Astrocyte of the spinal cord (primary cell): ENCODE measurements around the gene BANK1.

ENCODE experiments used
- DNase-seq: peaks from one replicate; pipeline ENCODE4 v3.0.0; 2011; ENCODE audit warnings: low read depth, low spot score
- H3K4me3 ChIP-seq: 2 replicates; pipeline ENCODE4 v1.5.1; 2011; ENCODE audit warnings: low read depth, mild to moderate bottlenecking, low read length, moderate library complexity
- in situ Hi-C: cut with HindIII; loops from 2 replicates; pipeline ENCODE4 v1.10.0; 2017; ENCODE audit warnings: low sequenced_read_pairs
- TF ChIP-seq, protein P1 (sequence below): IDR thresholded peaks from 2 replicates; pipeline ENCODE4 v1.5.1; 2012; ENCODE audit warnings: low read depth, mild to moderate bottlenecking, low read length, inconsistent platforms

The BANK1 gene

DNA sequence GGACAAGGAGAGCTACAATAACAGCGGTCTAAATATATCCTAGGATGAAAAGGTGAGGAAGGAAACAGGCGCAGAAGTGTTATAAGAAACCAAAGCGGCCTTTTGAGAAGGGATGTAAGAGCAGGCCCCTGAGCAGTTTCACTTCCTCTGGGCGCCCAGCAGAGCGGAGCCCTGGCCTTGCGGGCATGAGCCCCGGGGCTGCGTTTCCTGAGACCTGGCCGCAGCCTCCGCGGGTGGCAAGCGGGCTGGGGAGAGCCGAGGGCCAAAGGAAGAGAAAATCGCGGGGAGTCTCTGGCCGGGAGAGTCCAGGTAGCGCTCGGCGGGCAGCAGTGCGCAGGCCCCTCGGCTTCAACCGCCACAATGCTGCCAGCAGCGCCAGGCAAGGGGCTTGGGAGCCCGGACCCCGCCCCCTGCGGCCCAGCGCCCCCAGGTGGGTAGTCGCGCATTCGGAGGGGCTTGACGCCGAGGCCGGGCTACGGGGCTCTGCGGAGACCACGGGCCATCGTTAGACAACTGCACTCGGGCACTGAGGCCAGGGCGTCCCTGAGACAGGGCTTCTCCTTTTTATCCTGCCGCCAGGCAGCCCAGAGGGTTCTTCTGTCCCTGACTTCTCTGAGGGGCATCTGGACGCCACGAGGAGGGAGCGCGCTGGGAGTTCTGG is at the start of gene BANK1:
BANK1 (plus strand) TSS at position 210 of the 661 bp plus-strand sequence; CDS start at position 361, 151 bp downstream.
- TF ChIP-seq, protein P1, sequence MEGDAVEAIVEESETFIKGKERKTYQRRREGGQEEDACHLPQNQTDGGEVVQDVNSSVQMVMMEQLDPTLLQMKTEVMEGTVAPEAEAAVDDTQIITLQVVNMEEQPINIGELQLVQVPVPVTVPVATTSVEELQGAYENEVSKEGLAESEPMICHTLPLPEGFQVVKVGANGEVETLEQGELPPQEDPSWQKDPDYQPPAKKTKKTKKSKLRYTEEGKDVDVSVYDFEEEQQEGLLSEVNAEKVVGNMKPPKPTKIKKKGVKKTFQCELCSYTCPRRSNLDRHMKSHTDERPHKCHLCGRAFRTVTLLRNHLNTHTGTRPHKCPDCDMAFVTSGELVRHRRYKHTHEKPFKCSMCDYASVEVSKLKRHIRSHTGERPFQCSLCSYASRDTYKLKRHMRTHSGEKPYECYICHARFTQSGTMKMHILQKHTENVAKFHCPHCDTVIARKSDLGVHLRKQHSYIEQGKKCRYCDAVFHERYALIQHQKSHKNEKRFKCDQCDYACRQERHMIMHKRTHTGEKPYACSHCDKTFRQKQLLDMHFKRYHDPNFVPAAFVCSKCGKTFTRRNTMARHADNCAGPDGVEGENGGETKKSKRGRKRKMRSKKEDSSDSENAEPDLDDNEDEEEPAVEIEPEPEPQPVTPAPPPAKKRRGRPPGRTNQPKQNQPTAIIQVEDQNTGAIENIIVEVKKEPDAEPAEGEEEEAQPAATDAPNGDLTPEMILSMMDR: peak; percentile 21
- peak; percentile 27 for DNase-seq
- in situ Hi-C loops: no loop called here
- H3K4me3 ChIP-seq: peak within 1 kb of the TSS; percentile 44

DNA sequence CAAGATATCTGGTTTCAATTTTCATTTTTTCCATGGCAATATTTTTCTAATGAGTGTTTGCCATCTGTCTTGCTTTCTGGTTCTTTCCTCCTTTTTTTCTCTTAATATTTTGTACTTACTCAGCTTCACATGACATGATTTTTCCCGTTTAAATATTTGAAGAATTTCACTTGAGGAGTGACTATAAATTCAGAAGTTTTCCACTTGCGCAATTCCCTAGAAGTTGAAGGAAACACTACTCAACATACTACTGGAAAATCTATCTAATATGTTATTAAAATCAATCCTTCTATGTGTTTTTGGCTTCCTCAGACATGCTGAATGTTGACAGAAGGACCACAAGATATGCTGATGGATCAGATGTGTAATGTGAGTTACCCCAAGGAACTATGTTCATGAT is 36.8 kb upstream of the BANK1 start:
- DNase-seq: no peak
- H3K4me3 ChIP-seq: no peak overlapping the region
- in situ Hi-C loops: no loop called here
- TF ChIP-seq, protein P1: no peak

DNA sequence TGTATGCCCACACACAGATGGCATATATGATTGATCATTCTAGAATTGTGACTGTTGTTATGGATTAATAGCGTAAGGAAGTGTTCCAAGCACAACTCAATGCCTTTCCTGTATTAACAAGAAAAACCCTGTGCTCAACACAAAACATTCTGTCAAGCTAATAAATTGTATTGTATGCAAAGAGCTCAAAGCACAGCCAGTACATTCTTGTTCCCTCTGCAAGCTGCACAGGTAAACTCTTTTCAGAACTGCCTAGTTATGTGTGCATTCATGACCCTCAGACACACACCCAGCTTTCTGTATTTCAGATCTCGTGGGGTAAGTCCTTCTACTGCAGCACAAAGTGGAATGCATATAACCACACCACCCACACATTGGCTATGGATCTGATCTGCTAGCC is 34.3 kb upstream of the BANK1 start:
- no peak for DNase-seq
- no peak overlapping the region for H3K4me3 ChIP-seq
- TF ChIP-seq, protein P1: no peak
- in situ Hi-C loops: no loop called here

DNA sequence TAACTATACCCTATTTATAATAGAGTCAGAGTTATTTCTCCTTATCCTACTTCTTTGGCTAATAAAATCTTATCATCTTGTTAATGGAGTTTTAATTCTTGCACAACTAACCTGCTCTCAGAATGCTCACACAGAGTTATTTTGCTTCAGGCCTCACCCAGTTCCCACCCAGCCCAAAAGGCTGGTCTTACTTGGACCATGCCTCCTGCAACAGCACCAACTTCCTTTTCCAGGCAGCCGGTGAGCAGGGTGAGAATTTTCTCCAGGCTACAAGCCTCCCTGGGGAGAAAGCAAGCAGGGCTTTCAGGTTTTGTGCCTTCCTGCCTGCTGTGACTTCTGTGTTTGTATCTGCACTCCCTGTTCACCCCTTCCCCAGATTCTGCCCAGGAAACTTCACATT is 29.1 kb upstream of the BANK1 start:
- no peak overlapping the region for H3K4me3 ChIP-seq
- TF ChIP-seq, protein P1: no peak
- DNase-seq: no peak
- in situ Hi-C loops: no loop called here

GRCh38 chr4:101762025-101762424 is 28.5 kb upstream of the BANK1 start:
- in situ Hi-C loops: no loop called here
- TF ChIP-seq, protein P1: no peak
- no peak for DNase-seq
- no peak overlapping the region for H3K4me3 ChIP-seq

DNA sequence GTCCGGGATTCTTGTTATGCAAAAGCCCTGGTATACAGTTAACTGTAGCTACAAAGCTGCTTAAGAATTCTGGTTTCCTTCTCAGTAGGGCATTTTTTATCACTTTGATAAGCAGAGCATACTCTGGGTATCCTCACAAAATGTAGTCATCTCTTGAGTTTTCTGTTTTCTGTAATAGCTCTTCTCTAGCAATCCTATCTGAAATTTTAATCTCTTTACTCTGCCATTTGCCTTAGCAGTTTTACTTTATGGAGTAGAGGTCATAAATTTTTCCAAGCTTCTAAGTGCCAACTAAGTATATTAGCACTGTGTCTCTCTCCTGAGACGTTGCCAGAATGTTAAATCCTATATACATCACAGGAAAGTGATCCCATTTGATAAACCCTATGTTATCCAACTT is 28.0 kb upstream of the BANK1 start:
- H3K4me3 ChIP-seq: no peak overlapping the region
- in situ Hi-C loops: no loop called here
- no peak for DNase-seq
- TF ChIP-seq, protein P1: no peak

- TF ChIP-seq, protein P1: no peak
- no peak overlapping the region for H3K4me3 ChIP-seq
- no peak for DNase-seq
- in situ Hi-C loops: no loop called here
Measured at GRCh38 chr4:101763576-101763975, 27.0 kb upstream of the BANK1 start.
